Measurements from ENCODE around the gene GDA. TPM values are rescaled to one million over a fixed set of nuclear protein-coding genes. Genes with fewer than 3 reads are reported as not detected.

Gene GDA
- total RNA-seq, 1 donor from 2014 or later: 0.04 TPM

GRCh38 chr9:72141484-72141883 lies 7.8 kb upstream of the GDA start:
- H3K36me3 ChIP-seq (ENCODE audit: control insufficient read depth, insufficient read depth, low read length): no peaks in the 10 kb centered on the region
- DNase-seq (ENCODE audit: low read depth): no peak
- no peak for TF ChIP-seq CTCF (IDR thresholded peaks at IDR 0.05; ENCODE audit: insufficient read depth, low read length, poor library complexity, severe bottlenecking)

GRCh38 chr9:72144756-72145492 lies 4.3 kb upstream of the GDA start:
- H3K27me3 ChIP-seq (ENCODE audit: control insufficient read depth, insufficient read depth, low read length): peaks cover 9% of the 10 kb centered on the region
- no peak for DNase-seq (ENCODE audit: low read depth)
- no peak for TF ChIP-seq CTCF (IDR thresholded peaks at IDR 0.05; ENCODE audit: insufficient read depth, low read length, poor library complexity, severe bottlenecking)
- H3K36me3 ChIP-seq (ENCODE audit: control insufficient read depth, insufficient read depth, low read length): no peaks in the 10 kb centered on the region
- H3K4me3 ChIP-seq (ENCODE audit: low read depth, low read length): no peak overlapping the region

More at GRCh38 chr9:72141484-72141883, 7.8 kb upstream of the GDA start:
- H3K4me3 ChIP-seq (ENCODE audit: low read depth, low read length): no peak overlapping the region
- no peaks in the 10 kb centered on the region for H3K27me3 ChIP-seq (ENCODE audit: control insufficient read depth, insufficient read depth, low read length)

GRCh38 chr9:72145733-72146505 lies 3.3 kb upstream of the GDA start:
- H3K4me3 ChIP-seq (ENCODE audit: low read depth, low read length): no peak overlapping the region
- no peaks in the 10 kb centered on the region for H3K36me3 ChIP-seq (ENCODE audit: control insufficient read depth, insufficient read depth, low read length)
- DNase-seq (ENCODE audit: low read depth): no peak
- peaks cover 9% of the 10 kb centered on the region for H3K27me3 ChIP-seq (ENCODE audit: control insufficient read depth, insufficient read depth, low read length)
- no peak for TF ChIP-seq CTCF (IDR thresholded peaks at IDR 0.05; ENCODE audit: insufficient read depth, low read length, poor library complexity, severe bottlenecking)

- DNase-seq (ENCODE audit: low read depth): no peak
- no peak for TF ChIP-seq CTCF (IDR thresholded peaks at IDR 0.05; ENCODE audit: insufficient read depth, low read length, poor library complexity, severe bottlenecking)
- Histone ChIP-seq H3K27me3 (ENCODE audit: control insufficient read depth, insufficient read depth, low read length) (peaks cover 9% of the 10 kb centered on the region), H3K4me3 (ENCODE audit: low read depth, low read length) (no peak overlapping the region), H3K36me3 (ENCODE audit: control insufficient read depth, insufficient read depth, low read length) (no peaks in the 10 kb centered on the region)
These were observed 1.6 kb upstream of the GDA start for GRCh38 chr9:72147676-72148075.

GRCh38 chr9:72150127-72150526 lies 887 bp downstream of the GDA start:
- no peak for DNase-seq (ENCODE audit: low read depth)
- Histone ChIP-seq H3K36me3 (ENCODE audit: control insufficient read depth, insufficient read depth, low read length) (no peaks in the 10 kb centered on the region), H3K4me3 (ENCODE audit: low read depth, low read length) (no peak overlapping the region), H3K27me3 (ENCODE audit: control insufficient read depth, insufficient read depth, low read length) (peaks cover 9% of the 10 kb centered on the region)
- TF ChIP-seq CTCF (IDR thresholded peaks at IDR 0.05; ENCODE audit: insufficient read depth, low read length, poor library complexity, severe bottlenecking): no peak

Measured in kidney epithelial cell (primary cell).